Esophagus muscularis mucosa (tissue), 4 donors: ENCODE data around the gene MAS1L. TPM values are rescaled to one million over a fixed set of nuclear protein-coding genes. Genes with fewer than 3 reads are reported as not detected.

Experiments
- DNase-seq: peaks from one replicate; pipeline ENCODE4 v3.0.0-alpha.2; 2017; ENCODE audit errors: extremely low spot score
- H3K27ac ChIP-seq, 4 donors: fragments of 200-600 bp; sonication (generic); replicated peaks in 1 of 4; 1 replicate in 3 of 4; 2 replicates in 1 of 4; pipeline ENCODE4 v1.5.1; 2016 to 2019; ENCODE audit warnings: mild to moderate bottlenecking in 1 of 4
- H3K27me3 ChIP-seq, 4 donors: fragments of 200-600 bp; sonication (generic); one replicate each; pipeline versions ENCODE4 v1.5.1 to v1.6.0; 2016 to 2019
- H3K36me3 ChIP-seq, 4 donors: fragments of 200-600 bp; sonication (generic); one replicate each; pipeline ENCODE4 v1.5.1; 2016 to 2019
- H3K4me1 ChIP-seq, 4 donors: fragments of 200-600 bp; sonication (generic); one replicate each; pipeline ENCODE4 v1.5.1; 2016 to 2019
- H3K4me3 ChIP-seq, 4 donors: fragments of 200-600 bp; sonication (generic); 1 replicate in 2 of 4; 2 replicates in 2 of 4; pipeline ENCODE4 v1.5.1; 2016 to 2019; ENCODE audit warnings: mild to moderate bottlenecking in 4 of 4, moderate library complexity in 1 of 4
- H3K9me3 ChIP-seq, 4 donors: fragments of 200-600 bp; sonication (generic); 1 replicate in 3 of 4; 2 replicates in 1 of 4; pipeline ENCODE4 v1.5.1; 2016 to 2019
- CTCF ChIP-seq, 3 experiments: fragments of 200-600 bp in 2 of 3; fragments of 450-650 bp in 1 of 3; sonication (generic) in 2 of 3; IDR thresholded peaks; one replicate each; pipeline ENCODE4 v1.5.1; 2017 to 2019; ENCODE audit warnings: antibody characterized with exemption in 3 of 3, mild to moderate bottlenecking in 2 of 3, moderate library complexity in 1 of 3
- EP300 ChIP-seq: sonication (generic); formaldehyde crosslinking; IDR thresholded peaks from one replicate; pipeline ENCODE4 v1.6.1; 2017; ENCODE audit warnings: antibody characterized with exemption
- POLR2A ChIP-seq: fragments of 450-650 bp; IDR thresholded peaks from one replicate; pipeline ENCODE4 v1.6.1; 2017; ENCODE audit warnings: antibody characterized with exemption, moderate library complexity, mild to moderate bottlenecking, low read depth
- POLR2AphosphoS5 ChIP-seq, 2 donors: sonication (generic); formaldehyde crosslinking; IDR thresholded peaks; one replicate each; pipeline ENCODE4 v1.6.1; 2017; ENCODE audit warnings: antibody characterized with exemption in 2 of 2
- WGBS: methylation state at CpG from one replicate; pipeline ENCODE4 v1.1.5; 2018; 5-methylcytosine and 5-hydroxymethylcytosine counted together
- intact Hi-C: fragments of 100-400 bp; cut with DNase I; formaldehyde crosslinking; loops from one replicate; pipeline ENCODE4 v1.15.1; 2023
- total RNA-seq, 4 donors: library from RNA; depleted of rRNA; stranded (reverse); fragments of >200 nt; gene quantifications; one replicate each; pipeline versions ENCODE4 v1.1.0 to v1.2.1, GENCODE V29; 2016

Gene MAS1L
- total RNA-seq, 4 donors from 2014 or later = 0.33 TPM; not detected in 3

DNA sequence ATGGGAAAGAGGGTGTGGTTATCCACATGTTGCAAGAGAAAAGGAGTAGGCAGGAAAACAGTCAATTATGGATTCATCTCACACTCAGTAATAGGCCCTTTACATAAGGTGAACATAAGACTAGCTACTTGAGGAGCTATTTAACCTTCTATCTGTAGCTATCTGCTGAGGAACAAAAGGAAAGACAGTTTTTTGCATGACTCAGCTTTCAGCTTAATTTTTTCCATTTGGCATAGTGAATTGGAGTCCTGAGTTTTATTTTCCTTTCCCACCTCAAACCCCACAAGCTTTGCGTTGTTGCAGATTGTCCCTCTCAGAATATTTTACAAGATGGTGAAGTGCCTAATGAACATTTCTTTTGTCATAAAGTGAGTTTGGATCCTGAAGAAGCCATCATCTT lies 39.4 kb upstream of the MAS1L start:
- Histone ChIP-seq H3K36me3 (no peaks in the 10 kb centered on the region), H3K27ac (no peak overlapping the region), H3K4me3 (no peak overlapping the region), H3K9me3 (no peaks in the 10 kb centered on the region), H3K4me1 (no peaks in the 10 kb centered on the region), H3K27me3 (no peaks in the 10 kb centered on the region)
- no peak for DNase-seq
- intact Hi-C loops = no loop called here
- WGBS = 74% methylated on average over 1 of the region's 1 CpG
- no peak for TF ChIP-seq EP300
- TF ChIP-seq POLR2A = no peak
- no peak for TF ChIP-seq POLR2AphosphoS5 (IDR thresholded peaks at IDR 0.05)
- TF ChIP-seq CTCF (IDR thresholded peaks at IDR 0.05) = no peak

GRCh38 chr6:29525311-29525639 lies 37.5 kb upstream of the MAS1L start:
- no peak for DNase-seq
- Histone ChIP-seq H3K4me3 (no peak overlapping the region), H3K36me3 (no peaks in the 10 kb centered on the region), H3K4me1 (no peaks in the 10 kb centered on the region), H3K9me3 (no peaks in the 10 kb centered on the region), H3K27me3 (no peaks in the 10 kb centered on the region), H3K27ac (no peak overlapping the region)
- WGBS = 0% methylated on average over 1 of the region's 1 CpG
- TF ChIP-seq CTCF (IDR thresholded peaks at IDR 0.05) (no peak), EP300 (no peak), POLR2AphosphoS5 (IDR thresholded peaks at IDR 0.05) (no peak), POLR2A (no peak)
- intact Hi-C loops = no loop called here

- Histone ChIP-seq H3K4me3 (no peak overlapping the region), H3K36me3 (no peaks in the 10 kb centered on the region), H3K27ac (no peak overlapping the region), H3K9me3 (no peaks in the 10 kb centered on the region), H3K27me3 (no peaks in the 10 kb centered on the region), H3K4me1 (no peaks in the 10 kb centered on the region)
- intact Hi-C loops = no loop called here
- WGBS = 70% methylated on average over 7 of the region's 7 CpGs
- no peak for TF ChIP-seq POLR2A
- no peak for TF ChIP-seq EP300
- TF ChIP-seq POLR2AphosphoS5 (IDR thresholded peaks at IDR 0.05) = no peak
- TF ChIP-seq CTCF (IDR thresholded peaks at IDR 0.05) = no peak
- no peak for DNase-seq
Observed at GRCh38 chr6:29524444-29525310, 36.9 kb upstream of the MAS1L start.

DNA sequence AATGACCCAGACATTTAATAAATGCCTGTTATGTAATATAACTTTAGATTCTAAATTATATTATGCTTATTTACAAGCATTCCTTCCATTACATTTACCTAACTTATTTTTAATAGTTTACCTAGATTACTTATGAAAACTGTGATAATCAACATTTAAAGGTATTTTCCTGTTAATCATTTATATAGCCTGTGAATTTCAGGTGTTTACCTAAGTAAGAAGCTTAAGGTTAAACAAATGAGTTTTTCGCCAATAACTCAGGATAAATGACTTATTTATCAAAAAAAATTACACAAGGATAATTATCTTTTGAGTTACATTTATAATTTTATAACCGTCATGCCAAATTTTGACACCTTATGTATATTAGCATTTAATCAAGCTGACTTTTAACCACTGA lies 36.3 kb upstream of the MAS1L start:
- no peaks in the 10 kb centered on the region for H3K27me3 ChIP-seq
- H3K36me3 ChIP-seq = no peaks in the 10 kb centered on the region
- 85% methylated on average over 2 of the region's 2 CpGs for WGBS
- no peak overlapping the region for H3K27ac ChIP-seq
- H3K9me3 ChIP-seq = no peaks in the 10 kb centered on the region
- no peak for DNase-seq
- no peak for TF ChIP-seq EP300
- TF ChIP-seq POLR2A = no peak
- TF ChIP-seq POLR2AphosphoS5 (IDR thresholded peaks at IDR 0.05) = no peak
- intact Hi-C loops = no loop called here
- H3K4me1 ChIP-seq = no peaks in the 10 kb centered on the region
- H3K4me3 ChIP-seq = no peak overlapping the region

- Histone ChIP-seq H3K27ac (no peak overlapping the region), H3K36me3 (no peaks in the 10 kb centered on the region), H3K4me3 (no peak overlapping the region), H3K4me1 (no peaks in the 10 kb centered on the region), H3K27me3 (no peaks in the 10 kb centered on the region), H3K9me3 (no peaks in the 10 kb centered on the region)
- intact Hi-C loops = no loop called here
- TF ChIP-seq CTCF (IDR thresholded peaks at IDR 0.05) (no peak), POLR2AphosphoS5 (IDR thresholded peaks at IDR 0.05) (no peak), EP300 (no peak), POLR2A (no peak)
- WGBS = 76% methylated on average over 2 of the region's 2 CpGs
- no peak for DNase-seq
Observed at GRCh38 chr6:29522227-29522626, 34.5 kb upstream of the MAS1L start.
